Mesothelial cell of epicardium (in vitro differentiated cells): Measurements from ENCODE around the gene NOS1AP. TPM values are rescaled to one million over a fixed set of nuclear protein-coding genes. Genes with fewer than 3 reads are reported as not detected.

Source experiments
- DNase-seq, 2 experiments: peaks; one replicate each; pipeline ENCODE4 v3.0.0; 2021; ENCODE audit warnings: low spot score in 2 of 2; ENCODE audit not compliant: unreplicated experiment in 2 of 2
- H3K27ac Mint-ChIP-seq: 2 replicates; pipeline ENCODE4 v1.8.0; 2021; ENCODE audit warnings: mixed read lengths
- H3K27me3 Mint-ChIP-seq: 2 replicates; pipeline ENCODE4 v1.8.0; 2021; ENCODE audit warnings: low read depth, mixed read lengths
- H3K36me3 Mint-ChIP-seq: 2 replicates; pipeline ENCODE4 v1.8.0; 2021; ENCODE audit warnings: mixed read lengths
- H3K4me1 Mint-ChIP-seq: 2 replicates; pipeline ENCODE4 v1.8.0; 2021; ENCODE audit warnings: mixed read lengths
- H3K4me3 Mint-ChIP-seq: 2 replicates; pipeline ENCODE4 v1.8.0; 2021; ENCODE audit warnings: mild to moderate bottlenecking, moderate library complexity, mixed read lengths
- H3K9me3 Mint-ChIP-seq: 2 replicates; pipeline ENCODE4 v1.8.0; 2021; ENCODE audit warnings: mixed read lengths
- CTCF ChIP-seq: fragments of 200-600 bp; sonication (generic); IDR thresholded peaks from one replicate; pipeline ENCODE4 v1.5.0; 2021; ENCODE audit warnings: antibody characterized with exemption; ENCODE audit not compliant: unreplicated experiment
- total RNA-seq: library from RNA; stranded (reverse); gene quantifications from 3 replicates; pipeline ENCODE4 v1.2.1, GENCODE V29; 2021

Gene NOS1AP
- total RNA-seq, 1 donor from 2014 or later = 4.4 TPM

GRCh38 chr1:162383516-162383915 lies 314.0 kb downstream of the NOS1AP start:
- no peaks in the 10 kb centered on the region for H3K9me3 Mint-ChIP-seq
- peaks cover 3% of the 10 kb centered on the region for H3K36me3 Mint-ChIP-seq
- no peak for DNase-seq
- no peaks in the 10 kb centered on the region for H3K27me3 Mint-ChIP-seq
- peaks cover 2% of the 10 kb centered on the region for H3K4me1 Mint-ChIP-seq
- no peak overlapping the region for H3K4me3 Mint-ChIP-seq
- no peak for TF ChIP-seq CTCF
- no peak overlapping the region for H3K27ac Mint-ChIP-seq

GRCh38 chr1:162384116-162384515 lies 314.6 kb downstream of the NOS1AP start:
- H3K27ac Mint-ChIP-seq = no peak overlapping the region

GRCh38 chr1:162384601-162385279 lies 315.2 kb downstream of the NOS1AP start:
- peaks cover 4% of the 10 kb centered on the region for H3K27me3 Mint-ChIP-seq
- no peaks in the 10 kb centered on the region for H3K9me3 Mint-ChIP-seq
- TF ChIP-seq CTCF = no peak
- H3K4me1 Mint-ChIP-seq = peaks cover 12% of the 10 kb centered on the region
- DNase-seq = no peak
- no peak overlapping the region for H3K27ac Mint-ChIP-seq
- no peak overlapping the region for H3K4me3 Mint-ChIP-seq
- peaks cover 3% of the 10 kb centered on the region for H3K36me3 Mint-ChIP-seq

More at GRCh38 chr1:162384116-162384515, 314.6 kb downstream of the NOS1AP start:
- peaks cover 3% of the 10 kb centered on the region for H3K36me3 Mint-ChIP-seq
- no peak for DNase-seq
- H3K4me1 Mint-ChIP-seq = peaks cover 7% of the 10 kb centered on the region
- H3K9me3 Mint-ChIP-seq = no peaks in the 10 kb centered on the region
- no peak overlapping the region for H3K4me3 Mint-ChIP-seq
- TF ChIP-seq CTCF = no peak
- H3K27me3 Mint-ChIP-seq = peaks cover 4% of the 10 kb centered on the region

- no peaks in the 10 kb centered on the region for H3K9me3 Mint-ChIP-seq
- H3K27me3 Mint-ChIP-seq = peaks cover 4% of the 10 kb centered on the region
- peaks cover 12% of the 10 kb centered on the region for H3K4me1 Mint-ChIP-seq
- no peak overlapping the region for H3K27ac Mint-ChIP-seq
- no peak overlapping the region for H3K4me3 Mint-ChIP-seq
- DNase-seq = no peak
- no peak for TF ChIP-seq CTCF
- H3K36me3 Mint-ChIP-seq = peaks cover 3% of the 10 kb centered on the region
Observed at GRCh38 chr1:162385280-162385623, 315.8 kb downstream of the NOS1AP start.

GRCh38 chr1:162385702-162386101 lies 316.2 kb downstream of the NOS1AP start:
- H3K4me3 Mint-ChIP-seq = no peak overlapping the region
- H3K9me3 Mint-ChIP-seq = no peaks in the 10 kb centered on the region
- H3K27me3 Mint-ChIP-seq = peaks cover 7% of the 10 kb centered on the region
- no peak for TF ChIP-seq CTCF
- no peak overlapping the region for H3K27ac Mint-ChIP-seq
- H3K36me3 Mint-ChIP-seq = peaks cover 3% of the 10 kb centered on the region
- DNase-seq = no peak
- H3K4me1 Mint-ChIP-seq = peaks cover 12% of the 10 kb centered on the region
